T follicular helper cell (primary cell): ENCODE results near the gene NSMF.

Experiments
- DNase-seq: peaks from one replicate; pipeline ENCODE4 v3.0.0-alpha.2; 2020; ENCODE audit warnings: low read depth

Gene NSMF

DNA sequence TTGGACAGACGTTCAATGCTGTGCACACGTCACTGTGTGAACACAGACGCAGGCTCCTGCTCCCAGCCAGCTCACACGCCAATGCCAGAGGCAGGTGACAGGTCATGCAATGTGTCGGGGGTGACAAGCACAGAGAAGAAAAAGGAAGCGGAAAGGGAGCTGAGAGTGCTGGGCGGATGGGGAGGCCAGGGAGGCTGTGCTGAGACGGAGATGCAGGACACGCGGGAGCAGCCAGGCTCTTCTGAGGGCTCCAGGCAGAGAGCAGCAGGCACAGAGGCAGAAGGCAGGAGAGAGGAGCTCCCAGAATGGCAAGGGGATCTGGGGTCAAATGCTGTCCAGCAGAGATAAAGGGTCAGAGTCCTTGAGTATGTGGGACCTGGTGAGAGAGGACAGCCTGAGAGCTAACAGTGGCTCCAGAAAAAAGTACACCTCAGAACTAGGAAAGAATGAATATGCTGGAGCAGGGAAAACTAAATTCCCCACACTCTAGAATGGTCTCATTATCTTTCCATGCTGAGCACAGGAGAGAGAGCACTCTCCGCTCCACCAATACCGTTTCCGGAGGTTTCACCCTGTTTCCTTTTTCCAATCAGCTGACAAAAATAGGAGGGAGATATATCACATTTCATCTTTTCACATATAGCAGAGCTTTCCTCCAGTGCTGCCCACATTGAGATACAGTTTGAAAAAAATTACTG, 32.8 kb upstream of the NSMF start:
- no peak for DNase-seq

DNA sequence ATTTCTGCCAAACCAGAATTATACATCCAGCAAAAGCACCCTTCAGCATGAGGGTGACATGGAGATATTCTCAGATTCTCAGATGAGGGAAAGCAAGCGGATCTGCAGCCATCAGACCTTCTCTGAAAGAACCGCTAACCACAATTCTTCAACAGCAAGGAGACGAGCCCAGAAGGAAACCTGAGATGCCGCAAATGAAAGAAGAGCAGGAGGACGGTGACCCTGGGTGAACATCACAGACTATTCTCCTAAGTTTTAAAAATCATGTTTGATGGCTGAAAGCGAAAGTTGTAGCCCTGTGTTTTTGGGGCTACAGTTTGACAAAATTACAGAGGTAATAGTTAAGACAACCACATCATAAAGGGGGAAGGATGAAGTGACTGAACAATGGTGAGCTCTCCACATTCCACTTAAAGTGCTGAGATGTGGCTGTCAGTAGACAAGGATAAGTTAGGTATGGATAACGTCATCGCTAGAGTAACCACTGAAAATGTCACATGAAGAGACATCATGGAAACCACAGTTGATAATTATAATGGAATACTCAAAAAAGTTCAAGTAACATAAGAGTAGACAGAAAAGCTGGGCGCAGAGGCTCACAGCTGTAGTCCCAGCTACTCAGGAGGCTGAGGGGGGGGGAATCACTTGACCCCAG, 31.5 kb upstream of the NSMF start:
- DNase-seq = no peak

DNA sequence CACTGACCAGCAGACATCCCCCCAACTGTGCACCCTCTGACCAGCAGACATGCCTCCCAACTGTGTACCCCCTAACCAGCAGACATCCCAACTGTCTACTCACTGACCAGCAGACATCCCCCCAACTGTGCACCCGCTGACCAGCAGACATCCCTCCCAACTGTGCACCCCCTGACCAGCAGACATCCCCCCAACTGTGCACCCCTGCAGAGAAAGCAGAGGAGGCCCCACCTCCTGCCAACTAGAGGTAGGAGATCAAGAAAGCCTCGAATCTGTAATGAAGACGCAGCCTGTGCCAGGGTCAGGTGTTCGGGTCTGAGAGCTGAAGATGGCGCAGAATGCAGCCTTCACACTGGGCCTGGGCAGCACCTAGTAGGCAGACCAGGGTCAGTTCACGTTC, 29.8 kb upstream of the NSMF start:
- no peak for DNase-seq

DNA sequence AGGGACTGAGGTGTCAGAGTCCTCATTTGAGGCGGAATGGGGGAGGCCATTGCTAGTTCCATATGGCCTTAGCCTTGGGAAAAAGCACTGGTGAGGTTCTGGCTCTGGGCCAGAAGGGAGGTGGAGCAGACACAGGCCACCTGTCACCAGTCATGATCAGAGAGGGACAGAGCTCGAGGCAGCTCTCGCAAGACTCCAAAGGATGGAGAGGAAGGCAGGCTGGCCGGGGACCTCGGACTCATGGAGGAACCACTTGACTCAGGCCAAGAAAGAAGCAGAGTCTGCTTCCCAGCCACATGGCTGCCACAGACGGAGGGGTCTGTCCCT, 29.2 kb upstream of the NSMF start:
- DNase-seq = no peak

DNA sequence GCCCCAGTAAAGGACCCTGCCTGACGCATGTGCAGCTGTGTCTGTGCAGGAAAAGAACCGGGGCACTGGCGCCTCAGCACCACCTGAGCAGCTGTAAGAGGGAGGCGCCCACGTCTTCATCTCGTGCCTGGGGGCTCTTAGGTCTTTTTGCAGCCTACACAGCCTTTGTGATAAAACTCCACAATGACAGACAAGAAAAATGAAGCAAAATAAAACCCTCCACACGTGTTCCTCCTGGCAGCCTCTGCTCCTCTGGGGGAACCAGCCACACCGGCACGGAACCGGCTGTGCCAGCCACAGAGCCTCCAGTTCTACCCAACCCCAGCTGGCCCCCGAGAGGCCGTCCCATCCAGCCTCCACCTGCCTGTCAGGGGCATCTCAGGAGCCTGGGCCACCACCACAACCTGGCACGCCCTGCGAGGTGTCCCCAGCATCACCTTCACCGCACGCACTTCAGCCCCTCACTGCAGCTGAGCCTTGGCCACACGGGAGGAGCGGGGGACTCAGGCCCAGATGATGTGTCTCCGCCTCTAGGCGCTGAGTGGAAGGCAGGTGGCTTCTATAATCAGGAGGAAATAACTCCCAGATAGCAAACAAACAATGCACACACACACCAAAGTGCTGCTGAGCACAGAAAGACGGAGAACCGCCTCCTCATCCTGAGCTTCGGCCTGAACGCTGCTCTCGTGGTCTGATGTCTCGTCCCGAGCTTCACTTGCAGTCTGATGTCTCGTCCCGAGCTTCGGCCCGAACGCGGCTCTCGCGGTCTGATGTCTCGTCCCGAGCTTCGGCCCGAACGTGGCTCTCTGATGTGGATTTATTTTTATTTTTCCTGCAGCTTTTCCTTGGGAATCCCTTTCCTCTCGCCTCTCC, 28.6 kb upstream of the NSMF start:
- no peak for DNase-seq

DNA sequence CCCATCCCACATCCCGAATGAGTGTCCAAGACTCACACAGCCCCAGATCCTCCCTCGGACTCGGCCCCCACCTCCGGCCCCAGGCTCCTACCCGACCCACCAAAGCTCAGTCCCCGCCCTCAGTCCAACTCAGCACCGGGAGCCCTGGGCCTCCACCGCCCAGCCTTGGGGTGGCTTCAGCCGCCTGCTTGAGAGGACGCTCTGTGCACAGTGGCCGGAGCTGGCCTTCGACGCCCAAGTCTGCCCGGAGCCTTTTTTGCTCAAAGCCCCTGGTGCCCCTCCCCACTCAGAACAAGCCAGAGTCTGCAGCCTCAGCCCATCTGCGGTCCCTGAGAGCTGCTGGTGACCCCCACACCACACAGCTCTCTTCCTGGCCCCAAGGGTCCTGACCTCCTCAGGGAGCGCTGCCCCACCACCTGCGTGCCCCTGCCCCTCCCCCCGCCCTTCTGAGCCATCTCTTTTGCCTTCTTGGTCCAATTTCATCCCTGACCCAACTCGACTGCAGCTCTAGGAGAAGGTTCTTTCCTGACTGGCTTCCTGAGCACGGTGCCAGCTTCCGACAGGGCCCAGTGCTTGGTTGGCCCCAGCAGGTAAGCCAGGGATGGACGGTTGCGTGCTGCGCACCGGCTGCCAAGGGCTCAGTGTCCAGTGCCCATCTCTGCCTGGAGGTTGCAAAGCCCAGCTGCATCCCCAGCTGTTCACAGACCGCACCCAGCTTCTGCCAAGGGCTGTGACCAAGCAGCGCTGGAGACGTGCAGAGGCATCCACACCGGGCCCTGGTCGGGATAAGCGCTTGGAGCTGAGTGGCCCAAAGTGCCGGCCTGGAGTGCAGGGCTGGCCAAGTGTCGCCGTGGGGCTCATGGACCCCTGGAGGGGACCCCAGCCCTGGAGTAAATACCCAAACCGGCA, 27.7 kb upstream of the NSMF start:
- DNase-seq = no peak

DNA sequence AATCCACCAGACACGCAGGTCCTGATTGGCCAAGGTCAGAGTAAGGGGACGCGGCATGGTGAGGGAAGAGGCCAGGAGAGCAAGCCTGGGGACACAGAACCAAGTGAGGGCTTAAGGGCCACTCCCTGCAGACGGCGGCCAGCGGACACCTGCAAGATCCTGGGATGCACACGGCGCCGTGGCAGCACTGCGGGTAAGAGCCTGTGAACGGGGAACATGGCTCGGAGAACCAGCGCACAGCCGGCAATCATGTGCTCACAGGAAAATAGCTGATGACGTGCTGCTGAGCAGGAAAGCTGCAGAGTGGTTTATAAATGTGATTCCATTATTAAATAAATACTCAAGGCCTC, 27.0 kb upstream of the NSMF start:
- DNase-seq = no peak

DNA sequence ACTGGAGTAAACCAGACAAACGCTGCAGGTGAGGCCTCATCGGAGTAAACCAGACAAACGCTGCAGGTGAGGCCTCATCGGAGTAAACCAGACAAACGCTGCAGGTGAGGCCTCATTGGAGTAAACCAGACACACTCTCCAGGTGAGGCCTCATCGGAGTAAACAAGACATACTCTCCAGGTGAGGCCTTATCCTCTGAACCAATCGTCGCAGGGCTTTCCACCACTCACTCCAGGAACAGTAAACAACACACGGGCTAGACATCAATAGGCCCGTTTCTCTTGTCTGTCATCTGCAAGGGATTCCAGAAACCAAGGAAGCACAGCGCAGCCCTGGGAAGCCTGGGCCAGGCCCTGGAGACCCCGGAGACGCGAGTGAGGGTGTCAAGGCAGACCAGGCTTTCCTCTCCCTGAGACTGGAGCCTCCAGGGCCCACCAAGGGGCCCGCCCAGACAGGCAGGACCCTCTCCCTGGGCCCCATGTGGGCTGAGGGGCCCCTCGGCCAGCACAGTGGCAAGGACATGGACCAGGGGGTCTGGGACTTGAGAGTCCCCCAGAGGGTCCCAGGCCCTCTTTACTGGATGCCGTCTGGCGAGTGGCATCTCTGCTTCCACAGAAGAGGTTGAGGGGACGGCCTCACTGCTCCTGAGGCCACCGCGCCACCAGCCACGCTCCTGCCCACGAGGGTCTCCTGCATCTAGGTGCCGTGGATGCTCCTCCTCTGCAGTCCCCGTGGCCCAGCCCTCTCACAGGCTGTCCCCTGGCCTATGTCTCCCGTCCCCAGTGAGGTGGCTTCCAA, 26.4 kb upstream of the NSMF start:
- no peak for DNase-seq

DNA sequence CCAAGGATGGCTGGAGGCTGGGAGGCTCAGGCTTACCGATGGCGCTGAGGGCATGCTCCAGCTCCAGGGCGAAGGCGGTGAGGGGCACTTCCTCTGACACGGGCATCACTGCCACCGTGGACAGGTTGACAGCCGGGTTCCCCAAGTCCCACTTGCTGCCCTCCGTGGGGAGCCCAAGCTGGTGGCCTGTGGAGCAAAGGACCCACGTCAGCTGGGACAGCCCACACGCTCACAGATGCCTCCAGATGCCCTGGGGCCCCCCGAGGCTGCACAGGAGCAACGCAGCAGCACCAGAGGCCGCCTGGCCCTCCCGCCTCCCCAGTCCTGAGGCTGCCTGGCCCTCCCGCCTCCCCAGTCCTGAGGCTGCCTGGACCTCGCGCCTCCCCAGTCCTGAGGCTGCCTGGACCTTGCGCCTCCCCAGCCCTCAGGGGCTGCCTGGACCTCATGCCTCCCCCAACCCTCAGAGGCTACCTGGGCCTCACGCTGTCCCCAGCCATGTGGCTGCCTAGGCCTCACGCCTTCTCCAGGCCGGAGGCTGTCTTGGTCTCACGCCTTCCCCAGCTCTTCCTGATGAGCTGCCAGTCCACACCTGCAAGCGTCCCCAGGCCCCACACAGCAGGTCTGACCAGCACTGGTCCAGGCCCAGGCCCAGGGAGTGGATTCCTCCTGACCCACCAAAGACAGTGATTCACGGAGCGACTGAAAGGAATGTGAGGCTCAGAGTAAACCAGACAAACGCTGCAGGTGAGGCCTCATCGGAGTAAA, 25.6 kb upstream of the NSMF start:
- DNase-seq = no peak

DNA sequence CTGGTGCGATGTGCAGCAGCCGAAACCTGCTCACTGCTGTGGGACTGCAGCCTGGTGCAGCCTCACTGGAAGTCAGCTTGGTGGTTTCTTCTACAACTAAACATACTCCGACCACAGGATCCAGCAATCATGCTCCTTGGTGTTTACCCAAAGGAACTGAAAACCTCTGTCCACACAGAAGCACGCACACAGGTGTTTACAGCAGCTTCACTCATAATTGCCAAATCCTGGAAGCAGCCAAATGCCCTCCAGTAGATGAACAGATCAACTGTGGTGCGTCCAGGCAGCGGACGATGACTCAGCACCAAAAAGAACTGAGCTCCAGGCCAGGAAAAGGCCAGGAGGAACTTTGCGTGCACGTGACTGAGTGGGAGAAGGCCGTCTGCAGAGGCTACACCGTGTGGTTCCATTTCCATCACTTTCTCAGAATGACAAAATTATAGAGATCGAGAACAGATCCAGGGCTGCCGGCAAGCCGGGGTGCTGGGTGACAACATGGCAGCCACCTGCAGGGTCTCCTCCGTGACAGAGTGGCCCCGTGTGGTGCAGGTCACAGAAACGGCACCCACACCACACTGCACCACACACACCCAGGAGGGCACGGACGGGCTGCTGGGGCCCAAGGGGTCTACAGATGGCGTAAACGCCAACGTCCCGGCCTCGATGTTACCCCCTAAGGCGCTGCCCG, 23.1 kb upstream of the NSMF start:
- no peak for DNase-seq

DNA sequence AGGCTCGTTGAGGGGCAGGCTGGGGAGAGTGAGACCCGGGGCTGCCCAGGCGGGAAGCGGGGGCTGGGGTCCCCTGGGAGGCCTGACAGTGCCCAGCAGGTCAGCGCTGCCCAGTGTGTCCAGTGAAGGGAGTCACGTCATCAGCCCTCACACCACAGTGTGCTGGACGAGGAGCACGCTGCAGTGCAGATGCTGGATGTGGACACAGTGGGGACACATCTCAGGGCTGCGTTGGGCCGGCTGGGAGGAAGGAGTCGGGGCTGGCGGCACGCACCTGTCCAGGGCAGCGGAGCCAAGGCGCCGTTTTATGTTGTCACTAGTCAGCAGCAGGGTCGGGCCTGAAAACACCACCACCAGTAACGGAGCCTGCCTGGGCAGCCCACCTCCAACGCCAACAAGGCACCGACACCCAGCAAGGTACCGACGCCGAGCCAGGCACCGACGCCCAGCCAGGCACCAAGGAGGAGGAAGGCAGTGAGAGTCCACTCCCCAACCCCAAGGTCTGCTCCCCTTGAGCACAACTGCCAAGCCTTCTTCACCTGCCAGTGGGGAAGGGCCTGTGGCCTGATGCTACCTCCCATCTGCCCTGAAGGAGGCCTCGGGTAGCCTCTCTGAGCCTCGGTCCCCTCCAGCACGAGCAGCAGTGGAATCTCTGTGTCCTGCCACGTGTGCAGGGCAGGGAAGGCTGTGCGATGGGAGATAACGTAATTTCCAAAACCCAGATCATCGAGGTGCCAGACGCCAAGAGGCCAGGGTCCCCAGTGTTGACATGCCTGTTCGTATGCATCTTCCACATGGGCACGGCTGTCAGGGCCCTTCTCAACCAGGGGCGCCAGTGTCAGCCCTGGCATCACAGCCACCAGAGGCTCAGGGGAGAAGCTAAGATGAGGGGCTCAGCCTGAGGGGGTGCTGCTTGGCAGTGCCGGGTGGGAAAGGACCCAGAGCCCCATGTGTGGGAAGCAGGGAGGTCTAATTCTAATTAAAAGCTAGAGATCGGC, 21.9 kb upstream of the NSMF start:
- DNase-seq = no peak

DNA sequence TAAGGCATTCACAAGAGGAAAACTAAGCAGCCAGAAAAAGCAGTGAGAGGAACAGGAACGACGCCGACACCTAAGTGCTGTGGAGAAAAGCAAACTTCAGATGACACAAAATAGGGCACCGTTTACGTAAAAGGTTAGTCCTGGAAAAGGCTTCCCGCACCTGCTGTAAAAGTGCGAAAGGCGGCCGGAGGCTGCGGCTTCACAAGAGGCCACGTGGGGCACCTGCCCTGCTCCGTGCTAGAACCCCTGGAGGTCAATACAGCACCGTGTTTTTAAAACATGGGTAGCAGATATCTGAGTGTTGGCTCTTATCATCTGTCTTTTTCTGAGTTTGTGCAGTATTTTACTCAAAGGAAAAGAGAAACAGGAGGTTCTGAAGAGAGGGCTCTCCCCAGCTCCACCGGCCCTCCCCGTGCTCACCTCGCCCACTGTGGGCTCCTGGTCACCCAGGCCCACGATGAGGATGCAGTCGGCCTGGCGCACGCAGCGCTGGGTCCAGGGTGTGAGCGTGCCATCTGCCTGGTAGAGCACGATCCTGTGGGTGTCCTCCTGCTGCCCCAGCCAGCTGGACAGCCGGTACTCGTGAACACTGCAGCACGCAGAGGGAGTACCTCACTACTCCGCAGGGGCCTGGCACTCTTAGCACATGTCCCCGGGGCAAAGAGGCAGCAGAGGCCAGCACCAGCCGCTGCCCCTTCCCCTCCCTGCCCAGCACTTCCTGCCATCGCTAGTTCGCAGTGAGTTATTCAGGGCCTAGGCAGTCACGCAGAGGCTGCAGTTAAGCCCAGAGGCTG, 21.0 kb upstream of the NSMF start:
- DNase-seq = no peak

DNA sequence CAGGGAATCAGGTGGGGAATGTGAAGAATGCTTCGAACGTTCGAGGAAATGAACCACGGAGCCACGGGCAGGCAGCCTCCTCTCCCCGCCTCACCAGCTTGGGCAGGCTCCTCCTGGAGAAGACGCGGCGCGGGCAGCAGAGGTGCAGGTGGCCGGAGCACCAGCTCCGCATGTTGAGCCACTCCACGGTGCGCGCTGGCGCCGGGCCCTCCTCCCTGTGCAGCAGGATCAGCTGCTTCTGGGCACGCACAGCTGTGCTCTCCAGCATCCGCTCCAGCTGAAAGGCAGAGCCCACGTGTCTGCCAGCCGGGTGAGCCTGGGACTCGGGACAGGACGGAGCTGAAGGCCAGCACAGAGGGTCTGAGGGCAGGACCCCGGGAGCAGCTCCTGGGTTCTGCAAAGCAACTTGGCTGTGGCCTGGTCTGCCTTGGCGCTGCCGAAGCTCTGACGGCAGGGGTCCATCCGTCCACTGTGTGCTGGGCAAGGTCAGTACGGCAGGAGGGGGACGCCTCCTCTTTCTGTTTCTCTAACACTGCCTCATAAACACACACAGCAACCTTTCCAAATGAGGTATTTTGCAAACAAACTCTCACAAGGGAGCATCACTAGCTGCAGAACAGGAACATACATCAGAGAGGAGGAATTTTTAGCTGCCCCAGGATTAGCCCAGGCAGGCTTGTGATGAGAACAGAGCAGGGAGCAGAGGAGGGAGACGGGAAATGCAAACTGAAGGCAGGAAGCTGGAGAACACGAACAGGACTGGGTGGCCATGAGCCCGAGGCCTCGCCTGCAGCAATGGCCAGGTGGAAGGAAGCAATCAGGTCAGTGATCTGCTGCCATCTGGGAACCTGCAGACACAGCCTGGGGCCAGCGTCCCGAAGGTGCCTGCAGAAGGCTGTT, 20.1 kb upstream of the NSMF start:
- no peak for DNase-seq

DNA sequence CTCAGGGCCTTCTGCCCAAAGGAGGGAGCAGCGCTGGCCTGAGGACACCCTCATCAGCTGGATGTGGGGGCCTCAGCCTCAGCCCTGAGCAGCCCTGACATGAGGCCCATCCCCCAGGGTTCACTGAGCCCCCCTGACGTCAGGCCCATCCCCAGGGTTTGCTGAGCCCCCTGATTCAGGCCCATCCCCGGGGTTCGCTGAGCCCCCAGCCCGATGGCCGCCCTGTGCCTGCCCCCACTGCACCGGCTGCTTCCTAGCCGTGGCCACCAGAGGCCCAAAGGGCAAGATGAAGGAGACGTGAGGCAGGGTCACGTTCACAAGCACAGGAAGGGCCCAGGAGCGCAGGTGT, 19.5 kb upstream of the NSMF start:
- DNase-seq = no peak

DNA sequence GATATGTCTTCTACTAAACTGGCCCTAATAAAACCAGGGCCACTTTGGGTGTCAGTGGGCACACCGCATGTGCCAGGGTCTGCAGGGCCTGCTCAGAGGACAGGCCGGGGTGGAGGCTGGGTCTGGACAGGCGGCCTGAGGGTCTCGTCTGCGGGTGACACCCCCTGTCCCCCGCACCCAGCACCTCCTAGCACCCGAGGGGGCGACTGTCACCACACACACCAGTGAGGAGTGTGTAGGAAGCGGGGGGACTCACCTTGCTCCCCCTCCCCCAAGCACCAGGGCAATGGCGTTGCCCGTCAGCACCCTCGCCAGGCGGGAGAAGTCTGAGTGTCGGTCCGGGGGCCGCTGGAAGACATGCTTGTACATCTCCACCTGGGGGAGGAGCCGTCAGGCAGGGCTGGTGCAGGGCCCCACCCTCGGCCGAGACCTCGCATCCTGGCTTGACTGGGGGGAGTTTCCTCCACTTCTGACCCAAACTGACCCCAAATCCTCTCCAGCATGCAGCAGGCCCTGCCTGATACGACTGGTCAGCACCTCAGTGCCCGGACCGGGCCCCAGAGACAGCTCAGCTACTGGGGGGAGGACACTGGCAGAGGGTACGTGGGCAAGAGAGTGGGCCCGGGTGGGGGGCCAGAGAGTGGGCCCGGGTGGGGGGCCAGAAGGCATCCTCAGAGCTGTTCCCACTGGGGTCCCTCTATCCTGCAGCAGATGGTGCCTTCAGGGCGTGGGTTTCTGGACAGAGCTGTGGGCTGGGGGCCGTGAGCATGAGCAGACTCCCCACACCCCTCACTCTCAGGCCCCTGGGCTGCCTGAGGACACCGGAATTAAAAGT, 18.9 kb upstream of the NSMF start:
- DNase-seq = no peak

DNA sequence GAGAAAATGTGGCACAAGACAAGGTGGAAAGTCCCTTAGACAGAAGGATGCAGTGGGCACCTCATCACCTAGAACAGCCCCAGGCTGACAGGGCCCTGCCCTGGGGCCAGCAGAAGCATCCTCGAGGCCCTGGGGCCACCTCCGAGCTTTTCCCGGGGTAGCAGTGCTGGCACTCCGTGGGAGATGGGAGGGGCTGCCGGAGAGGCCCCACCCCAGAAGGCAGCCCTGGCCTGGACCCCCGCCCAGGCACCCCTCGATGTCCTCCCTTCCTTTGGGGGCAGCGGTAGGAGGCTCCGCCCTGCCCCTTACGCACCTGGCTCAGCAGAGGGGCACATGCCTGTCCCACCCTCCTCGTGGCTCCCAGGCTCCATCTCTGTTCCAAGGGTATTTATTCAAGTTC, 17.7 kb upstream of the NSMF start:
- DNase-seq = no peak
